ENCODE results near the gene MRPS25.

MRPS25 gene

DNA sequence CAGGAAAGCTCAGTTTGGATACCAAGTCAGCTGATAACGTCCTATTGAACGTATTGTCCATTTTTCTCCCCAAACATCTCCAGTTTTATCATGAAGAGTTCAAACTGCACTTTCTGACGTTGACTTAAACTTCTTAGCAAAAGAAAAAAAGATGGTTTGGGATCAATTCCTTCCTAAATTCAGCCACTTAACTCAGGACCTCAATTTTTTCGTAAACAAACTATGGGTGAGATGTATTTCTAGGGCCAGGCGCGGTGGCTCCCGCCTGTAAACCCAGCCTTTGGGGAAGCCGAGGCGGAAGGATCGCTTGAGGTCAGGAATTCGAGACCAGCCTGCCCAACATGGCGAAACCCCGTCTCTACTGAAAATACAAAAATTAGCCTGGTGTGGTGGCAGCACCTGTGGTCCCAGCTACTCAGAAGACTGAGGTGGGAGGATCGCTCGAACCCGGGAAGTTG is 464 bp upstream of the MRPS25 start:
- H3K27ac ChIP-seq (ENCODE audit: low read length) = peak overlapping the region; percentile 95

DNA sequence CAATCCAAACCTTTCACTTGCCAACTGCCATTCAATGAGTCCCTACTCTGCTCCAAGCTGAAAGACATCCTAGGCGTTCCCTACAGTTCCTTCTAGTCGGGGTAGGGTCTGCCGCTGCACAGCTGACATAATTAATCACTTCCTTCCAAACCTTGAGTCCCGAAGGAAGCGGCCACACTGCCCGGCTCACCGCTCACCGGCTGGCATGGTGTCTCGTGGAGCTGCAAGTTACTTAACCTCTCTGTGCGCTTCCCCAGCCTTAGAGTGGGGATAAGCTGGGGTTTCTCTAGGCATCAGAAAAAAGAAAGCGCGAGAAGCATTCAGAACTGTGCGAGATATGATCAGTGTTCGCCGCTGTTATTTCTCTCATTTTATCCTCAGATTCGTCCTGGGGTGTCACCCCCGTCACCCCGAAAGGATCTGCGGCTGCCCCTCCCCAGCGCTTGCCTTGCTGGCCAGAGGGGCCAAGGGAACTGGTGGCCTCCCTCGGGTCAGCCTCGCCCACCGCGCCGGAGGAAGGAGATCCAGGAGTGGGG is 748 bp downstream of the MRPS25 start:
- H3K27me3 ChIP-seq (ENCODE audit: insufficient read depth, low read length, poor library complexity) = no peaks in the 10 kb centered on the region
- H3K9me3 ChIP-seq (ENCODE audit: insufficient read depth, low read length, severe bottlenecking) = no peaks in the 10 kb centered on the region
- peaks cover 15% of the 10 kb centered on the region for H3K36me3 ChIP-seq (ENCODE audit: insufficient read depth, low read length)
- peak overlapping the region; percentile 99 for H3K9ac ChIP-seq (ENCODE audit: low read depth, low read length)
- H3K27ac ChIP-seq (ENCODE audit: low read length) = peak overlapping the region; percentile 95
- H3K4me2 ChIP-seq (ENCODE audit: insufficient read depth, low read length) = peak overlapping the region; percentile 98
- H4K20me1 ChIP-seq (ENCODE audit: insufficient read depth, low read length) = peaks cover 13% of the 10 kb centered on the region; the same call in 1 of the 2 replicates
- ATAC-seq (ENCODE audit: insufficient read depth, low read depth) (peak; percentile 43), DNase-seq (peak; percentile 43)
- H3K79me2 ChIP-seq (ENCODE audit: insufficient read depth, low read length) = peaks cover 40% of the 10 kb centered on the region
- peaks cover 27% of the 10 kb centered on the region for H3K4me1 ChIP-seq (ENCODE audit: insufficient read depth, low read length)
- peak overlapping the region; percentile 96 to 100 for H3K4me3 ChIP-seq (ENCODE audit: low read depth in 1 of 2, low read length in 2 of 2)
- H2AFZ ChIP-seq (ENCODE audit: low read depth, low read length) = peak overlapping the region; percentile 95
- TF ChIP-seq, protein P1, sequence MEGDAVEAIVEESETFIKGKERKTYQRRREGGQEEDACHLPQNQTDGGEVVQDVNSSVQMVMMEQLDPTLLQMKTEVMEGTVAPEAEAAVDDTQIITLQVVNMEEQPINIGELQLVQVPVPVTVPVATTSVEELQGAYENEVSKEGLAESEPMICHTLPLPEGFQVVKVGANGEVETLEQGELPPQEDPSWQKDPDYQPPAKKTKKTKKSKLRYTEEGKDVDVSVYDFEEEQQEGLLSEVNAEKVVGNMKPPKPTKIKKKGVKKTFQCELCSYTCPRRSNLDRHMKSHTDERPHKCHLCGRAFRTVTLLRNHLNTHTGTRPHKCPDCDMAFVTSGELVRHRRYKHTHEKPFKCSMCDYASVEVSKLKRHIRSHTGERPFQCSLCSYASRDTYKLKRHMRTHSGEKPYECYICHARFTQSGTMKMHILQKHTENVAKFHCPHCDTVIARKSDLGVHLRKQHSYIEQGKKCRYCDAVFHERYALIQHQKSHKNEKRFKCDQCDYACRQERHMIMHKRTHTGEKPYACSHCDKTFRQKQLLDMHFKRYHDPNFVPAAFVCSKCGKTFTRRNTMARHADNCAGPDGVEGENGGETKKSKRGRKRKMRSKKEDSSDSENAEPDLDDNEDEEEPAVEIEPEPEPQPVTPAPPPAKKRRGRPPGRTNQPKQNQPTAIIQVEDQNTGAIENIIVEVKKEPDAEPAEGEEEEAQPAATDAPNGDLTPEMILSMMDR (IDR thresholded peaks at IDR 0.05; ENCODE audit: borderline replicate concordance, extremely low read depth, low read length, poor library complexity, severe bottlenecking) = no peak
- TF ChIP-seq EZH2 (IDR thresholded peaks at IDR 0.05; ENCODE audit: borderline replicate concordance, low read depth, low read length, severe bottlenecking) = no peak

More for the DNA sequence above, 464 bp upstream of the MRPS25 start:
- TF ChIP-seq, protein P1 (IDR thresholded peaks at IDR 0.05; ENCODE audit: borderline replicate concordance, extremely low read depth, low read length, poor library complexity, severe bottlenecking) = no peak
- TF ChIP-seq EZH2 (IDR thresholded peaks at IDR 0.05; ENCODE audit: borderline replicate concordance, low read depth, low read length, severe bottlenecking) = no peak
- Histone ChIP-seq H4K20me1 (ENCODE audit: insufficient read depth, low read length) (peaks cover 13% of the 10 kb centered on the region; the same call in 1 of the 2 replicates), H3K36me3 (ENCODE audit: insufficient read depth, low read length) (peaks cover 12% of the 10 kb centered on the region), H2AFZ (ENCODE audit: low read depth, low read length) (peak overlapping the region; percentile 95), H3K79me2 (ENCODE audit: insufficient read depth, low read length) (peaks cover 30% of the 10 kb centered on the region), H3K27me3 (ENCODE audit: insufficient read depth, low read length, poor library complexity) (no peaks in the 10 kb centered on the region), H3K4me2 (ENCODE audit: insufficient read depth, low read length) (peak overlapping the region; percentile 98), H3K4me1 (ENCODE audit: insufficient read depth, low read length) (peaks cover 27% of the 10 kb centered on the region), H3K4me3 (ENCODE audit: low read depth in 1 of 2, low read length in 2 of 2) (peak overlapping the region; percentile 96 to 100; a peak in 3 of 4 replicates), H3K9ac (ENCODE audit: low read depth, low read length) (peak overlapping the region; percentile 99), H3K9me3 (ENCODE audit: insufficient read depth, low read length, severe bottlenecking) (no peaks in the 10 kb centered on the region)
- ATAC-seq (ENCODE audit: insufficient read depth, low read depth) (no peak), DNase-seq (no peak)

DNA sequence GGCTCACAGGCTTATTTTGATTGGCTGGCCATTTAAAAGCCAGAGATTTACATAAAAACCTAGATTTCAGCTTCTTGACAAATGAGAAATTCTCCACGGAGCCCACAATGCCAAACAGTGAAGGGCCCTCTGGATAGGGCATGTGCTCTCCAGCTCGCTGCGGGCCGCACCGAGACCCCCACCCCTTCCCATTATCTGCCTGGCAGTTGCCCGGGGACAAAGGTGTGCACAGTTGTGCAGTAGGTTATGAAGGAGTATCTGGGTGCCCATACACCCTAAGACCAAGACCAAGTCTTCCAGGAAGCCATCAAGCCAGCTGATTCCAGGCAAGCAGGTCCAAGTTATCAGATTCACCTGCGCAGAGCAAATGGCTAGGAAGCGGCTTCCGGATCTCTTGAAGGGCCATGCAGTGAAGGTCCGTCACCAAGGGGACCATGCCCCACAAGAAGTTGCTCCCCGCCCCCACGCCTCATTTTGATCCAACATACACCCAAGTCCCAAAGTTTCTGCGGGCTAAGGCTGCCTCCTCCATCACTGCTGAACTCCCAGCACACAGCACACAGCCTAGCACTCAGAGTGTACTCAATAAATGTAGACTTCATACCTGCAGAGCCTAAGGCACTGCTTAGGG is 1.3 kb downstream of the MRPS25 start:
- H3K9me3 ChIP-seq (ENCODE audit: insufficient read depth, low read length, severe bottlenecking) = no peaks in the 10 kb centered on the region
- H3K27me3 ChIP-seq (ENCODE audit: insufficient read depth, low read length, poor library complexity) = no peaks in the 10 kb centered on the region
- H3K27ac ChIP-seq (ENCODE audit: low read length) = peak overlapping the region; percentile 95
- peaks cover 46% of the 10 kb centered on the region for H3K79me2 ChIP-seq (ENCODE audit: insufficient read depth, low read length)
- peak overlapping the region; percentile 96 to 100 for H3K4me3 ChIP-seq (ENCODE audit: low read depth in 1 of 2, low read length in 2 of 2)
- peaks cover 13% of the 10 kb centered on the region; the same call in 1 of the 2 replicates for H4K20me1 ChIP-seq (ENCODE audit: insufficient read depth, low read length)
- DNase-seq = no peak
- ATAC-seq (ENCODE audit: insufficient read depth, low read depth) = no peak
- H3K36me3 ChIP-seq (ENCODE audit: insufficient read depth, low read length) = peaks cover 21% of the 10 kb centered on the region
- H3K9ac ChIP-seq (ENCODE audit: low read depth, low read length) = peak overlapping the region; percentile 99
- peak overlapping the region; percentile 98 for H3K4me2 ChIP-seq (ENCODE audit: insufficient read depth, low read length)
- TF ChIP-seq, protein P1 (IDR thresholded peaks at IDR 0.05; ENCODE audit: borderline replicate concordance, extremely low read depth, low read length, poor library complexity, severe bottlenecking) = no peak
- TF ChIP-seq EZH2 (IDR thresholded peaks at IDR 0.05; ENCODE audit: borderline replicate concordance, low read depth, low read length, severe bottlenecking) = no peak
- H3K4me1 ChIP-seq (ENCODE audit: insufficient read depth, low read length) = peaks cover 27% of the 10 kb centered on the region
- peak overlapping the region; percentile 95; the same call in 1 of the 2 replicates for H2AFZ ChIP-seq (ENCODE audit: low read depth, low read length)
